Immature natural killer cell (primary cell): Measurements from ENCODE around the gene UTS2R. TPM values are rescaled to one million over a fixed set of nuclear protein-coding genes. Genes with fewer than 3 reads are reported as not detected.

Experiments used
- DNase-seq, 3 donors: peaks; one replicate each; pipeline ENCODE4 v3.0.0; 2022; ENCODE audit warnings: mixed read lengths in 1 of 3
- H3K27ac Mint-ChIP-seq, 6 donors: one replicate each; pipeline ENCODE4 v1.8.0; 2020; ENCODE audit warnings: mixed read lengths in 6 of 6, mild to moderate bottlenecking in 5 of 6, inconsistent platforms in 4 of 6, moderate library complexity in 3 of 6
- H3K27me3 Mint-ChIP-seq, 3 donors: one replicate each; pipeline ENCODE4 v1.8.0; 2020 to 2021; ENCODE audit warnings: low read depth in 3 of 3, mild to moderate bottlenecking in 3 of 3, mixed read lengths in 3 of 3, moderate library complexity in 3 of 3, inconsistent platforms in 1 of 3
- H3K36me3 Mint-ChIP-seq, 3 donors: one replicate each; pipeline ENCODE4 v1.8.0; 2020; ENCODE audit warnings: mixed read lengths in 3 of 3, inconsistent platforms in 2 of 3, mild to moderate bottlenecking in 2 of 3
- H3K4me1 Mint-ChIP-seq, 2 donors: one replicate each; pipeline ENCODE4 v1.8.0; 2020; ENCODE audit warnings: inconsistent platforms in 2 of 2, mild to moderate bottlenecking in 2 of 2, mixed read lengths in 2 of 2, moderate library complexity in 1 of 2
- H3K4me3 Mint-ChIP-seq, 5 donors: one replicate each; pipeline ENCODE4 v1.8.0; 2020; ENCODE audit warnings: mild to moderate bottlenecking in 5 of 5, mixed read lengths in 5 of 5, inconsistent platforms in 3 of 5, moderate library complexity in 3 of 5
- H3K9me3 Mint-ChIP-seq, 6 donors: one replicate each; pipeline ENCODE4 v1.8.0; 2020; ENCODE audit warnings: mild to moderate bottlenecking in 6 of 6, mixed read lengths in 6 of 6, inconsistent platforms in 4 of 6, moderate library complexity in 3 of 6
- polyA plus RNA-seq, 3 donors: library from polyadenylated mRNA; unstranded; fragments of 300-500 nt; fragmentation: Illumina TruSeq; gene quantifications; one replicate each; pipeline ENCODE4 v1.2.3, GENCODE V29; 2021

UTS2R gene
- polyA plus RNA-seq, 3 donors from 2014 or later, result not detected

- Mint-ChIP-seq H3K36me3 (peaks cover under 1 to 6% (median 4%) of the 10 kb centered on the region in 3 donors), H3K27me3 (peaks cover 0 to 8% (median 0%) of the 10 kb centered on the region in 3 donors), H3K4me1 (peaks cover 23 to 27% of the 10 kb centered on the region in 2 donors), H3K27ac (peak overlapping the region in 1 of 6 donors; percentile 53), H3K9me3 (no peaks in the 10 kb centered on the region), H3K4me3 (peak overlapping the region in 3 of 5 donors; percentile 19 to 34 (median 26))
- DNase-seq, result peak; percentile 64 to 68 (median 67)
Observed at GRCh38 chr17:82414548-82415281, 43.1 kb downstream of the UTS2R start.

DNA sequence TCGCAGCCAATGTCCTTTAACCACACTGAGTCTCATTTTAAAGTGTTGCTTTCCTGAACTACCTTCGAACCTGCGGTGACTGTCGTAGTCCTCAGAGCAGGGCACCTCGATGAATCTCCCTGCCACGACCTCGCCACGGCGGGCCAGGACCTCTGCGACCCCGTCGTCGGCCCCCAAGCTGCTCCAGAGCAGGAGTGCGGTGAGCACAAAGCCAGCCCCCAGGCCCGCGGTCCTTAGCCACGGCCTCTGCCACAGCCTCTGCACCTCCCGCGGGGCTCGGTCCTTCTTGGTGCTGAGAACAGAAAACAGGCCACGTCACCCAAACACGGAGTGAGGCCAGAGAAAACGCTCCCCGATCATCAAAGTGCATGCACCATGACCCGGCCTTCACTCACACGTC lies 43.8 kb downstream of the UTS2R start:
- no peaks in the 10 kb centered on the region for H3K9me3 Mint-ChIP-seq
- peaks cover 29 to 33% of the 10 kb centered on the region in 2 donors for H3K4me1 Mint-ChIP-seq
- no peak for DNase-seq
- H3K36me3 Mint-ChIP-seq, result peaks cover 4 to 11% (median 10%) of the 10 kb centered on the region in 3 donors
- H3K27ac Mint-ChIP-seq, result no peak overlapping the region
- H3K4me3 Mint-ChIP-seq, result peak overlapping the region in 2 of 5 donors; percentile 9 to 19
- H3K27me3 Mint-ChIP-seq, result peaks cover 0 to 8% (median 2%) of the 10 kb centered on the region in 3 donors

DNA sequence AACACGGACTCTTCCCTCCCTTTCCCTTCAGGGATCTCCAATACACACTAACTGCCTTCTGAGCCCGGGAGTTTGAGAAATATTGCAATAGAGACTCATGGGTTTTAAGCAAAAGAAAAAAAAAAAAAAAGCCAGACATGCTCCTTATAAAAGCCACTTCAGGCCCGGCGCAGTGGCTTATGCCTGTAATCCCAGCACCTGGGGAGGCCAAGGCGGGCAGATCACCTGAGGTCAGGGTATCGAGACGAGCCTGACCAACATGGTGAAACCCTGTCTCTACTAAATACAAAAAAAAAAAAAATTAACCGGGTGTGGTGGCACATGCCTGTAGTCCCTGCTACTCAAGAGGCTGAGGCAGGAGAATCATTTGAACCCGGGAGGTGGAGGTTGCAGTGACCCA lies 44.2 kb downstream of the UTS2R start:
- H3K27me3 Mint-ChIP-seq, result peaks cover 0 to 8% (median 2%) of the 10 kb centered on the region in 3 donors
- H3K27ac Mint-ChIP-seq, result no peak overlapping the region
- no peak for DNase-seq
- H3K36me3 Mint-ChIP-seq, result peaks cover 4 to 12% (median 11%) of the 10 kb centered on the region in 3 donors
- no peak overlapping the region for H3K4me3 Mint-ChIP-seq
- peaks cover 29 to 34% of the 10 kb centered on the region in 2 donors for H3K4me1 Mint-ChIP-seq
- H3K9me3 Mint-ChIP-seq, result no peaks in the 10 kb centered on the region

- H3K9me3 Mint-ChIP-seq, result no peaks in the 10 kb centered on the region
- H3K4me1 Mint-ChIP-seq, result peaks cover 29 to 34% of the 10 kb centered on the region in 2 donors
- H3K4me3 Mint-ChIP-seq, result no peak overlapping the region
- no peak overlapping the region for H3K27ac Mint-ChIP-seq
- H3K36me3 Mint-ChIP-seq, result peaks cover 4 to 16% (median 11%) of the 10 kb centered on the region in 3 donors
- no peak for DNase-seq
- peaks cover 0 to 8% (median 2%) of the 10 kb centered on the region in 3 donors for H3K27me3 Mint-ChIP-seq
Observed at GRCh38 chr17:82416264-82416663, 44.7 kb downstream of the UTS2R start.

DNA sequence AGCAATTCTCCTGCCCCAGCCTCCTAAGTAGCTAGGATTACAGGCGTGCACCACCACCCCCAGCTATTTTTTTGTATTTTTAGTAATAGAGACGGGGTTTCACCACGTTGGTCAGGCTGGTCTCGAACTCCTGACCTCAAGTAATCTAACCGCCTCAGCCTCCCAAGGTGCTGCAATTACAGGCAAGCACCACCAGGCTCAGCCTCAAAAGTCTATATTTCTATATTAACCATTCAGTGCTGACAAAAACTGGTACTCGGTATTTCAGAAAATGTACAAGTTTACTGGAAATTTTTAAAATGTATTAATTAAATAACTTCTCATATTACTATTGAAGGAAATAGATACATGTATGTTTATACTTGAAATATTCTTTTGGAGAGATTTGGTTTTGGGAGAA lies 45.2 kb downstream of the UTS2R start:
- Mint-ChIP-seq H3K9me3 (no peaks in the 10 kb centered on the region), H3K27me3 (peaks cover 0 to 8% (median 2%) of the 10 kb centered on the region in 3 donors), H3K4me3 (peak overlapping the region in 1 of 5 donors; percentile 75), H3K4me1 (peaks cover 29 to 34% of the 10 kb centered on the region in 2 donors), H3K36me3 (peaks cover 7 to 21% (median 11%) of the 10 kb centered on the region in 3 donors), H3K27ac (no peak overlapping the region)
- no peak for DNase-seq

DNA sequence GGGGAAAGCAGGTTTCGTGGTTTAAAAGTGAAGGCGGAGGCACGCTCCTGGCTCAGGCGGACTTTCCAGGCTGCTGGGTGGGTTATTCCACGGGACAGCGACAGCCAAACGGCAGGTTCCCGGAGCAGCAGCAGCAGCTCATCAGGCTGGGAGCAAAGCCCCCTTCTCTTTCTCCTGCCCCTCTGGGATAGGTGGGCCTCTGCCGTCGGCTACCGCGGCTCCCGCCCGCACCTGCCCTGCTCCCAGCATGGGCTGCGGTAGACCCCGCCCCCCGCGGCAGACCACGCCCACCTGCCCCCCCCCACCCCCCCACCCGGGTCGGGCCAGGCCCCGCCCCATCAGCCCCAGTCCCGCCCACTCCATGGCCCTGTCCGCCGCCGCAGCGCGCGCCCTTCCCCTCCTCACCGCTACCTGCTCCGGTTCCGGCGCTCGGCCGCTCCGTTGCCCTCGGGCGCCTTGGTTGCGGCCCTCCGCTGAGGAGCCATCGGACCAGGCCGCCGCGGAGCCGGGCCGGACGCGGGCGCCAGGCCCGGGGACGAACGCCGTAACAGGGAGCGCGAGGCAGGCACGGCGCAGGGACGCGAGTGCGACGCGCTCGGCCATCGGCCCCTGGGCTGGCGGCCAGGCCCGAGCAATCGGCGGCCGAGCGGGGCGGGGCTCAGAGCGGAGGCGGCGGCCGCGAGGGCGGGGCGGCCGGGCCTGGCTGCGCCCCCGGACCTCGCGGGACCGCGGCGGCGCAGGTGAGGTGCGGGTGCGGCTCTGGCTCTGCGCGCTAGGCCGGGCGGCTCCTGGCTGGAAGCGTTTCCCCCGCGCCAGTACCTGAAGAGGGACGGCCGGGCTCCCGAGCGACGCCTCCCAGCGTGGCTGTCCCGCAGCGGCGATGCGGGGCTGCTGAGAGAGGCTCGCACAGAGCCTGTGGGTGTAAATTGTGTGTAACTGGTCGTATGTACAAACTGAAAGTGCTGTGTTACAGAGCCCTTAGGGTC lies 46.7 kb downstream of the UTS2R start, which contains the start of the genes HEXD and OGFOD3:
Gene HEXD, plus strand, starts transcription at position 347 of the 986 bp plus-strand sequence. CDS start 1,453 bp downstream, outside the sequence.
Gene OGFOD3, minus strand, starts transcription at position 586 of the 986 bp plus-strand sequence. Its CDS starts 101 bp downstream, at position 485.
- Mint-ChIP-seq H3K27me3 (peaks cover 0 to 6% (median 2%) of the 10 kb centered on the region in 3 donors), H3K4me3 (peak within 1 kb of the TSS; percentile 84 to 88 (median 86)), H3K27ac (peak within 1 kb of the TSS; percentile 89 to 95 (median 92)), H3K4me1 (peaks cover 26 to 34% of the 10 kb centered on the region in 2 donors), H3K36me3 (peaks cover 13 to 30% (median 24%) of the 10 kb centered on the region in 3 donors), H3K9me3 (no peaks in the 10 kb centered on the region)
- peak; percentile 88 to 92 (median 92) for DNase-seq

- peaks cover 0 to 6% (median 2%) of the 10 kb centered on the region in 3 donors for H3K27me3 Mint-ChIP-seq
- DNase-seq, result peak; percentile 27 to 33 (median 30)
- H3K4me3 Mint-ChIP-seq, result peak overlapping the region; percentile 84 to 88 (median 86)
- peak overlapping the region; percentile 89 to 95 (median 92) for H3K27ac Mint-ChIP-seq
- peaks cover 15 to 32% (median 23%) of the 10 kb centered on the region in 3 donors for H3K36me3 Mint-ChIP-seq
- peaks cover 24 to 33% of the 10 kb centered on the region in 2 donors for H3K4me1 Mint-ChIP-seq
- no peaks in the 10 kb centered on the region for H3K9me3 Mint-ChIP-seq
Observed at GRCh38 chr17:82419540-82419939, 48.0 kb downstream of the UTS2R start.

- Mint-ChIP-seq H3K36me3 (peaks cover 21 to 43% (median 35%) of the 10 kb centered on the region in 3 donors), H3K27me3 (peaks cover 0 to 2% (median 2%) of the 10 kb centered on the region in 3 donors), H3K9me3 (no peaks in the 10 kb centered on the region), H3K4me1 (peaks cover 32 to 33% of the 10 kb centered on the region in 2 donors), H3K4me3 (peak overlapping the region in 1 of 5 donors; percentile 15), H3K27ac (peak overlapping the region in 3 of 6 donors; percentile 40 to 83 (median 69))
- DNase-seq, result peak in 2 of 3 donors; percentile 36 to 47
Observed at GRCh38 chr17:82424001-82424862, 52.7 kb downstream of the UTS2R start.

- H3K4me1 Mint-ChIP-seq, result peaks cover 32 to 33% of the 10 kb centered on the region in 2 donors
- peaks cover 20 to 47% (median 32%) of the 10 kb centered on the region in 3 donors for H3K36me3 Mint-ChIP-seq
- peaks cover 0 to 2% (median under 1%) of the 10 kb centered on the region in 3 donors for H3K27me3 Mint-ChIP-seq
- DNase-seq, result no peak
- no peaks in the 10 kb centered on the region for H3K9me3 Mint-ChIP-seq
- peak overlapping the region in 1 of 5 donors; percentile 15 for H3K4me3 Mint-ChIP-seq
- H3K27ac Mint-ChIP-seq, result peak overlapping the region in 3 of 6 donors; percentile 40 to 83 (median 69)
Observed at GRCh38 chr17:82424863-82425159, 53.2 kb downstream of the UTS2R start.

Other genes starting within 250 kb of the UTS2R start
- gene CCDC57, start 158.9 kb upstream of the UTS2R start, polyA plus RNA-seq, result 10 to 100 TPM; 27.7 to 65.8 (median 28.8) TPM
- gene SLC16A3, start 142.7 kb upstream of the UTS2R start, polyA plus RNA-seq, result 10 to 100 TPM in 1 of 3 donors, 1 to 10 TPM in 2; 5.8 to 12.2 (median 6.8) TPM
- gene CSNK1D, start 98.1 kb upstream of the UTS2R start, polyA plus RNA-seq, result 100 to 1,000 TPM in 1 of 3 donors, 10 to 100 TPM in 2; 48.9 to 130 (median 55.9) TPM
- 100 to 1,000 TPM; 278 to 589 (median 370) TPM for gene CD7, start 54.2 kb upstream of the UTS2R start, polyA plus RNA-seq
- gene SECTM1, start 38.0 kb upstream of the UTS2R start, polyA plus RNA-seq, result 1 to 10 TPM in 2 of 3 donors, not detected in 1; 2.7 to 3.6 TPM
- not detected for gene TEX19, start 12.5 kb upstream of the UTS2R start, polyA plus RNA-seq
- gene HEXD, start 46.6 kb downstream of the UTS2R start, polyA plus RNA-seq, result 10 to 100 TPM; 12.7 to 18.8 (median 15.2) TPM
- gene OGFOD3, start 46.8 kb downstream of the UTS2R start, polyA plus RNA-seq, result 10 to 100 TPM; 29.3 to 43.5 (median 39.8) TPM
- 100 to 1,000 TPM; 182 to 246 (median 243) TPM for gene CYBC1, start 79.0 kb downstream of the UTS2R start, polyA plus RNA-seq
- gene NARF, start 87.0 kb downstream of the UTS2R start, polyA plus RNA-seq, result 100 to 1,000 TPM; 149 to 192 (median 179) TPM
- gene FOXK2, start 148.0 kb downstream of the UTS2R start, polyA plus RNA-seq, result 1 to 10 TPM; 1.9 to 9.7 (median 2.9) TPM